OCI-LY1 (cell line): ENCODE results near the gene WDR74.

Experiments used
- EZH2 ChIP-seq: fragments of 200-600 bp; sonication (generic), shearing (Covaris generic); IDR thresholded peaks from 2 replicates; pipeline ENCODE4 v1.8.0; 2017; ENCODE audit warnings: borderline replicate concordance, mixed run types, mild to moderate bottlenecking, antibody characterized with exemption, low read length, moderate library complexity, mixed read lengths
- TF ChIP-seq, protein P1 (sequence below): fragments of 200-600 bp; sonication (generic), shearing (Covaris generic); IDR thresholded peaks from 2 replicates; pipeline ENCODE4 v1.5.1; 2017; ENCODE audit warnings: mild to moderate bottlenecking, antibody characterized with exemption, low read length, moderate library complexity, mixed read lengths

GRCh38 chr11:62787005-62787759, 52.2 kb downstream of the WDR74 start, which contains the start of gene TMEM179B:
- TF ChIP-seq EZH2: no peak
- TF ChIP-seq, protein P1, sequence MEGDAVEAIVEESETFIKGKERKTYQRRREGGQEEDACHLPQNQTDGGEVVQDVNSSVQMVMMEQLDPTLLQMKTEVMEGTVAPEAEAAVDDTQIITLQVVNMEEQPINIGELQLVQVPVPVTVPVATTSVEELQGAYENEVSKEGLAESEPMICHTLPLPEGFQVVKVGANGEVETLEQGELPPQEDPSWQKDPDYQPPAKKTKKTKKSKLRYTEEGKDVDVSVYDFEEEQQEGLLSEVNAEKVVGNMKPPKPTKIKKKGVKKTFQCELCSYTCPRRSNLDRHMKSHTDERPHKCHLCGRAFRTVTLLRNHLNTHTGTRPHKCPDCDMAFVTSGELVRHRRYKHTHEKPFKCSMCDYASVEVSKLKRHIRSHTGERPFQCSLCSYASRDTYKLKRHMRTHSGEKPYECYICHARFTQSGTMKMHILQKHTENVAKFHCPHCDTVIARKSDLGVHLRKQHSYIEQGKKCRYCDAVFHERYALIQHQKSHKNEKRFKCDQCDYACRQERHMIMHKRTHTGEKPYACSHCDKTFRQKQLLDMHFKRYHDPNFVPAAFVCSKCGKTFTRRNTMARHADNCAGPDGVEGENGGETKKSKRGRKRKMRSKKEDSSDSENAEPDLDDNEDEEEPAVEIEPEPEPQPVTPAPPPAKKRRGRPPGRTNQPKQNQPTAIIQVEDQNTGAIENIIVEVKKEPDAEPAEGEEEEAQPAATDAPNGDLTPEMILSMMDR: peak; percentile 39
